ENCODE data around the gene BCLAF1. TPM values are rescaled to one million over a fixed set of nuclear protein-coding genes. Genes with fewer than 3 reads are reported as not detected.

The BCLAF1 gene, protein sequence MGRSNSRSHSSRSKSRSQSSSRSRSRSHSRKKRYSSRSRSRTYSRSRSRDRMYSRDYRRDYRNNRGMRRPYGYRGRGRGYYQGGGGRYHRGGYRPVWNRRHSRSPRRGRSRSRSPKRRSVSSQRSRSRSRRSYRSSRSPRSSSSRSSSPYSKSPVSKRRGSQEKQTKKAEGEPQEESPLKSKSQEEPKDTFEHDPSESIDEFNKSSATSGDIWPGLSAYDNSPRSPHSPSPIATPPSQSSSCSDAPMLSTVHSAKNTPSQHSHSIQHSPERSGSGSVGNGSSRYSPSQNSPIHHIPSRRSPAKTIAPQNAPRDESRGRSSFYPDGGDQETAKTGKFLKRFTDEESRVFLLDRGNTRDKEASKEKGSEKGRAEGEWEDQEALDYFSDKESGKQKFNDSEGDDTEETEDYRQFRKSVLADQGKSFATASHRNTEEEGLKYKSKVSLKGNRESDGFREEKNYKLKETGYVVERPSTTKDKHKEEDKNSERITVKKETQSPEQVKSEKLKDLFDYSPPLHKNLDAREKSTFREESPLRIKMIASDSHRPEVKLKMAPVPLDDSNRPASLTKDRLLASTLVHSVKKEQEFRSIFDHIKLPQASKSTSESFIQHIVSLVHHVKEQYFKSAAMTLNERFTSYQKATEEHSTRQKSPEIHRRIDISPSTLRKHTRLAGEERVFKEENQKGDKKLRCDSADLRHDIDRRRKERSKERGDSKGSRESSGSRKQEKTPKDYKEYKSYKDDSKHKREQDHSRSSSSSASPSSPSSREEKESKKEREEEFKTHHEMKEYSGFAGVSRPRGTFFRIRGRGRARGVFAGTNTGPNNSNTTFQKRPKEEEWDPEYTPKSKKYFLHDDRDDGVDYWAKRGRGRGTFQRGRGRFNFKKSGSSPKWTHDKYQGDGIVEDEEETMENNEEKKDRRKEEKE
- total RNA-seq (2014; rRNA removed; shearing (Covaris generic)), result 75.3 and 83.0 TPM in 2 replicates

DNA sequence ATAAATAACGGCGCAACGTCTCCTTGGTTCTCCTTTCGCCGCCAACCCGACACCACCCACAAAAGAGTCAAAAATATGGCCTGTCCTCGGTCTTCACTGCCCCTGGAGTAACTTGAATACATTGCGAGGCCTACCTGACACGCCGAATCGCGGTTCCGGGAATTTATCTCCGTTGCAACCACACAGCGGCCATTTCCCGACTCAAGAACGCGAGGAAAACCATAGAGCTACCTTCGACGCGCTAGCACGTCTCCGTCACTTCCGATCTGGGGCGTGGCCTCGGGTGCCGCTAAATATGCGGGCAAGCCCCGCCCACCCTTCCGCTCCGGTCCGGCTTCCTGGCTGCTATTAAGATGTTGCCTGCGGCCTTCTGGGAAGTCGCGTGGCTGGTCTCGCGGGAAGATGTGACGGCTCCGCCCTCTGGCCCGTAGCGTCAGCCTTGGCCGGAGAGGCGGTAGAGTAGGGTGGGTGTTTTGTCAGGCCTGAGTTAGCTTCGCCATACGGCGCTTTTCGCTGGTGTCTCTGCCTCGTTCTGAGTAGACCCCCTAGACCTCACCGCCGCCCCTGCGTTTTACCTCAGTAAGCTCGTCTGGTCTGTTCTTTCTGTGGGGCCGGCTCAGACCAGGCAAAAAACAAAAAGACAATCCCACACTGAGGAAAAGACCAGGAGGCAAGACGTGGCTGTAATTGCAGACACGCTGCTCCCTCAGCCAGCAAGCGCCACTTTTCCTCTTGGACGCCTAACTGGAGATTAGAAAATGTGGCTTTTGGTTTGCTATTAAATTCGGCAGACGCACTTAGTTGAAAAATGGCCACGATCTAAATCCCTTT is at the start of gene BCLAF1:
Gene BCLAF1 (minus strand): TSS at position 268 of the 831 bp plus-strand sequence. CDS start 9,980 bp downstream, outside the sequence.
- DNase-seq (ENCODE audit: low read depth), result peak; percentile 98

DNA sequence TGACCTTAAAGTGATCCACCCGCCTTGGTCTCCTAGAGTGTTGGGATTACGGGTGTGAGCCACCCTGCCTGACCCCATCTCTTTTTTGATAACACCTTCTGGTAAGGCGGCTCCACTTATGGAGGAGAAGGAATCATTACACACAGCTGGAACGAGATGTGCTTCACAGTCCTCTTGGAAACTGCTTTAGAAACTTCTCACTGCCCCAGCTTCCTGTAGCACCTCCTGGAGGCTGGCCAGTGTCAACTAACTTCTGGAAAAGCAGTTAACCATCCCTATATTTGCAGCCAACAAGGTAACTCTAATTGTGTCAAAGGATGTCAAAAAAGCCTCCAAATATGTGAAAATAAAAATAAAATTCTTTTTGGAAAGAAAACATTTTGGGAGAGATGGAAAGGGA is 48.8 kb upstream of the BCLAF1 start:
- no peak for DNase-seq (ENCODE audit: low read depth)

DNA sequence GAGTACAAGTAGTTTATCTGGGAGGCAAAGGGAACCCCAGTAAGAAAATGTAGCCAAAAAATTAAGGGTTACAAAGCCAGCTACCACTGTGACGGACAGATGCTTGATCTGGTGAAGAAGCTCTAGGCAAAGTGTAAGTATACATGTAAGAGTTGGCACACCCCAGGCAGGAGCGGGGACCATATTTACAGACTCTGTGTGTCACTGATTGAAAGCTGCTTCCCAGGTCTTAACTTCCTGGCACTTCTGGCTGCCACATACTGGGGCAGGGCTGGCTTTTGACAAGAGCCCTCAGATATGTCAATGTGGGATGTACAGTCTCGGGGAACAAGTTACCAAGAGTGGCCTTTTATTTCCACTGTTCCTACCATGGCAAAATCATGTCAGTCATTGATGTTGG is 48.0 kb upstream of the BCLAF1 start:
- DNase-seq (ENCODE audit: low read depth), result no peak

DNA sequence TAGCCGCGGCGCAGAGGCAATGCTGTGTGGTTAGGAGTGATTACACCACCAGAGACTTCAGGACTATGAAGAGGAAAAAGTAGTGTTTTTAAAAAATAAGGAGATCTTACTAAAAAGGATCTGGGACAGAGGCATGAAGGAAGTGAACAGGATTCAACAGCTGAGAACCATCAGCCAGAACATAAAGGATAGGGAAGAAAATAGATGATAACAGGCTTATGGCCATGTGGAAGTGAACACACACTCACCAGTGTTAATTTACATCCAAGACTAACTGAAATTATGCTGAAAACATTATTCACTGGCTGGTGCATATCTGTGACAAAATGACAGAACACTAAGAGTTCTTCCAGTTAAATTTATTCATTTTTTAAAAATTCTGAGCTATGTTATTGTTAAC is 47.5 kb upstream of the BCLAF1 start:
- DNase-seq (ENCODE audit: low read depth), result no peak

DNA sequence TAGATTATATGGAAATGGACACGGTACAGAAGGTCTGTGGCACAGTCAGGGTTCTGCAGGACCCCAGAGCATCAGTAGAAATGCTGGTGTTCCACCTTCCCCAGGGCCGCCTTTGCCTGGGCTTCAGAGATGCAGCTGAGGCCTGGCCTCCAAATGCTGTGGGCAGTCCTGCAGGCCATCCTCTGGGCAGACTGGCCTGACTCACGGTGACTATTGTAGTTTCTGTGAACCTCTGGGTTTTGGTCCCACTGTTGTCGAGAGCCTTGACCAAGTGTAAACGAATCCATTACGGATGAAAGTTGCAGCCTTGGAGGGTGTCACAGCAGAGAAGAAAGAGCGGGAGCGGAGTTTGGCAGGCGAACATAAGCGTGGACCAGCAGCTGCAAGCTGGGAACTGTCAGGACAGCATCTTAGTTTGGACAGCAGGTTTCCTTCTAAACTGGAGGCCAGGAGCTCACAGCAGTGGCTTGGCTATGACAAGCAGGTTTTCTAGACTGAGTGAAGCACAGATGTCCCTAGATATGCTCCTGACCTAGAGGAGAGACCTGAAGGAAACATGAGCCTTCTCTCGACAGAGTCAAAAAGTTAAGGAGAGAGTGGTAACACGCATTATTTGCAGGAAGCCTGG is 46.2 kb upstream of the BCLAF1 start:
- DNase-seq (ENCODE audit: low read depth), result no peak

DNA sequence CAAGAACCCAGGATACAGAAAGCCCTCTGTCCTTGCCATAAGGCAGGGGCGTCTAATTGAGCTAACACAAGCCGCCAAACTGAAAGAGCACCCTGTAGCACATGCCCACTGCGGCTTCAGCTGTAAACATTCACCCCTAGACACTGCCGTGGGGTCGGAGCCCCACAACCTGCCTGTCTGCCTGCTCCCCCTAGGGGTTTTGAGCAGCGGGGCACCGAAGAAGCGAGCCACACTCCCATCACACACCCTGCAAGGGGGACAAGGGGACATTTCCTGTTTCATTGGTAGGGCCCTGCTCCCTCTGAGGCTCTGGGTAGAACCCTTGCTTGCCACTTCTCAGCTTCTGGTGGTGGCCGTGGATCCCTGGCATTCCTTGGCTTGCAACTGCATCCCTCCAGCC is 45.2 kb upstream of the BCLAF1 start:
- DNase-seq (ENCODE audit: low read depth), result no peak

DNA sequence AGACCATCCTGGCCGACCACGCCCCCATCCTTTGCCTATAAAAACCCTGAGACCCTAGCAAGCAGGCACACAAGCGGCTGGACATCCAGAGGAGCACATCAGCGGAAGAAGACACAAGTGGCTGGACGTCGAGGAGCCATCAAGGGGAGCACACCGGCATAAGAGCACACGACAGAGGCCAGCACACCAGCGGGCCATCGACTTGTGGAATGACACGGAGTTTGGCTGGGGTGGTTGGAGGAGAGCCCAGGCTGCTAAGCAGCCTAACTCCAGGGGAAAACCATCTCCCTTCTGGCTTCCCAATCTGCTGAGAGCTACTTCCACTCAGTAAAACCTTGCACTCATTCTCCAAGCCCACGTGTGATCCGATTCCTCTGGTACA is 44.8 kb upstream of the BCLAF1 start:
- DNase-seq (ENCODE audit: low read depth), result no peak

DNA sequence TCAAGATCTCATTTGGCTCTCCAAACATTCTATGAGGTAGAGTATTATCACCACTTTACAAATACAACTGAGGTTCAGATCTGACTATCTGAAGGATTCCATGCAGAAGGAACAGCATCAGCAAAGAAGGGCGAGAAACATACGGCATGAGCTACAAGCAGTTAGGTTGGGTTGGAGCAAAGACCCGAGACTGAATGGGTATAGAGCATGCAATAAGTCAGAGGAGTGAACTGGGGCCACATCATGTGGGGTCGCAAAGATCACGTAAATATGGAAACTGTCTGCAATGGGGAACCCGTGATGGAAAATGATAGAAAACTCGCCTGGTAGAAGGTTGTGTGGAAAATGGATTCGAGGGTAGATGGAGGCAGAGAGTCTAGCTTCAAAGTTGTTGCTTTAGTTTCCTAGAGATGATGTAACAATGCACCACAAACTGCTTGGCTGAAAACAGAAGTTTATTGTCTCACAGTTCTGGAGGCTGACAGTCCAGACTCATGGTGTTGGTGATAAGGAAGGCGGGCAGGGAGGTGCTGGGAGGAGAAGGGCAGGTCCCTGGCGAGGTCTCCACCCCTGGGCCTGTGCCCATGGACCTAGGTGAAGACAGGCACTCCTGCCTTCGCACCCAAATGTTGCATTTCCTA is 44.3 kb upstream of the BCLAF1 start:
- no peak for DNase-seq (ENCODE audit: low read depth)

DNA sequence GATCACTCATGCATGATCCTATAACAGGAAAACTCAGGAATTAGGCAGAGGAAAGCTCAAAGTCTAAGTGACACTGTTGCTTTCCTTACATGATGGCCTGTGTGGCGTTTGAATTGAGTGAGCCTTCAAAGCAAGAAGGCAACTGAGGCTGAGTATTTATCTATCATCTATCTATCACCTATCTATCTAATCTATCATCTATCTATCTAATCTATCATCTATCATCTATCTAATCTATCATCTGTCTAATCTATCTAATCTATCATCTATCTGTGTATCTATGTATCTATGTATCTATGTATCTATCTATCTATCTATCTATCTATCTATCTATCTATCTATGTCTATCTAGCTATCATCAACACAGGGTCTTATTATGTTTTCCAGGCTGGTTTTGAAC is 41.8 kb upstream of the BCLAF1 start:
- DNase-seq (ENCODE audit: low read depth), result no peak

DNA sequence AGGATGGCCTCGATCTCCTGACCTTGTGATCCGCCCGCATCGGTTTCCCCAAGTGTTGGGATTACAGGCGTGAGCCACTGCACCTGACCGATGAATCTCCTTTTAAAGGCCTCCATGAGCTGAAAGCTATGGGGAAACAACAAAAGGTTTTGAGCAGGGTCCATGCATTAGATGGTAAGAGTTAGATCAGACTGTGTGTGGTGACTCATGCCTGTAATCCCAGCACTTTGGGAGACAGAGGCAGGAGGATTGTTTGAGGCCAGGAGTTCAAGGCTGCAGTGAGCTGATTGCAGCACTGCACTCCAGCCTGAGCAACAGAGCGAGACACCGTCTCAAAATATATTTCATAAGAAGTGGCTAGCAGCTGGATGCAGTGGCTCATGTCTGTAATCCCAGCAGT is 41.0 kb upstream of the BCLAF1 start:
- DNase-seq (ENCODE audit: low read depth), result no peak

DNA sequence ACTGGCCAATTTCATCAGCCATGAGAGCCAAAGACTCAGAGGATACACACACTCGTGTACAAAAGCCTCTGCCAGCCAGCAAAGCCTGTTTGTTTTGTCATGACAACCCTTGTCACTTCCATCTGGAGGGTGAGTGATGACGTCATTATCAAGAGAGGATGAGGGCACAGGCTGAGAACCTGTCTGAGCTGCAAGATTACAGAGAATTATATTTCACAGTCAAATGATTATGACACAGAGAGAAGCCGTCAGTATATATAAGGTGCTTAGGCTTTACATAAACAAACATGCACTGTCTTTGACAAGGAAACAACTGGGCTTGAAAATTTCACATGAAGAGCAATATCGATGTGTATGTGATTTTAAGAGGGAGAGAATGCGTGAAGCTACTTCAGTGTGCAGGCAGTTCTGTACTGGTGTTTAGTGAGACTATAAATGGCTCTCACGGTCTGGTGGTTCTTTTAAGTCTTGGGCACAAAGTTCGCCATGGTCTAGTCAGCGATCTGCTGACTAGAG is 36.5 kb upstream of the BCLAF1 start:
- peak; percentile 15 for DNase-seq (ENCODE audit: low read depth)

DNA sequence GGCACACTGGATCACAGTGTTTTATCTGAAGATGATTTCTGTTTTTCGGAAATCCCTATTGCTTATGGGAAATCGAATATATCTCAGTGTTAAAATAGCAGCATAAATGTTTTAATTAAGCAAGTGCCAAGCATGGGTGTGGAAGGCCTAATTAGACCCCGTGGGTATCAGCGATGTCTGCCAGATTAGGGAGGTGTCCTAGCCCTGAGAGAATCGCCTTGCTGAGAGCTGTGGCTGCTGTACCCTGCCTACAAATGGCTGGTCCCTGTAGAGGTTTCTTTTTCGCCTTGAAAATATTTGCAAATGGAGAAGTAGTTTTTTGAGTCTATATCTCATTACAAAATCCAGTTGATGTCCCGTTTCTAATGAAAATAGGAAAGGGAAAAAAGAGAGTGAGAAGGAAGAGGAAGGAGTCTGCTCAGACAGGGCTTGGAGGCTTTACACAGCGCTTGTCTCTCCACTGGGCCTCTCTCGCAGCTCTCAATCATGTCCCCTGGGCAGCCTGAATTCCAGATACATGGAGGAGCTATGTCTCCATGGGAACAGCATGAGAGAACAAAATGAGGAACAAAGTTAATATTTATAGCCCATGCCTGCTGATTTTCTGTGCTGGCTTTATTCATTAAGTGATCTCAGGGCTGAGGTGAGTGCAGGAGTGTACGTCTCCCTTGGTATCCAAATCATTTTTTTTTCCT is 35.2 kb upstream of the BCLAF1 start:
- DNase-seq (ENCODE audit: low read depth), result no peak

DNA sequence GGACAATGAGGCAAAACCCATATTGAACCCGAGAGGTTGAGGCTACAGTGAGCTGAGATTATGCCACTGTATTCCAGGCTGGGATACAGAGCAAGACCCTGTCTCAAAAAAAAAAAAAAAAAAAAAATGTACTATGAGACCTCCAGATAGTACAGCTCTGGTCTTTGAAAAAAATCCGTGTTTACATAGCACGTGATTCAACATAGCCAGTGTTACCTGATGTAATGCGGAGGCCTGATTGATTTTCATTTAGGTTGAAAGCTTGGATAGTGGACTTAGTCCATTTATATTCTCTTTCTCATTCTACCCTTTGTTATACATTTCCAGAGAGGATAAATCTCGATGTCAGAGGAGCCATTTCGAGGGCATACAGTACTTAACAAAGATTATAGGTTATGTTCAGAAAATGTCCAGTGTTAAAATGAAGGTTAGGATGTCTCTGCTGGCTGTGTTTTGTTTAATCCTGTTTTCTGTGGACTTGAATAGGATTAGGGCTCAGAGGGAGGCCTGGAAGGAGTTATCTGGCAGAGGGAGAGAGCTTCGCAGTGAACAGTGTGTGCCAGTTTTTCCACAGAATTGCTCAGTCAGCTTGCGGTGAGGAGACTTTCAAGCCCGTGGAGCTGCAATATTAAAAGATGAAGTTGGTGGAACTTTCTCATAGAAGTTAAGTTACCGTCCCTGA is 33.9 kb upstream of the BCLAF1 start:
- DNase-seq (ENCODE audit: low read depth), result no peak

DNA sequence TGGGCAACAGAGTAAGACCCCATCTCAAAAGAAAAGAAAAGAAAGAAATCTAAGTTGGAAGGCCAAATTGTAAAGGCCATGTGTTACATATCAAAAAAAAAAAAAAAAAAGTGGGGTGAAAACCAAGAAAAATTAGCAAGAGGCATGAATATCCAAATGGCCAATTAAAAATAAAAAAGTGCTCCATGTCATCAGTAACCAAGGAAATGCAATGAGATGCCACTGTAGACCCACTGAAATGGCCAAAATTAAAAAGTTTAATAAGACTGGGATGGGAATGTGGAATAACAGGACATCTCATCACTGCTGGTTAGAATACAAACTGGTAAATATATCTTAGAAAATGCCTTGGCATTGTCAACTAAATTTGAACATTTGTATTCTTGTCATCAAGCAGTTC is 30.1 kb upstream of the BCLAF1 start:
- no peak for DNase-seq (ENCODE audit: low read depth)

DNA sequence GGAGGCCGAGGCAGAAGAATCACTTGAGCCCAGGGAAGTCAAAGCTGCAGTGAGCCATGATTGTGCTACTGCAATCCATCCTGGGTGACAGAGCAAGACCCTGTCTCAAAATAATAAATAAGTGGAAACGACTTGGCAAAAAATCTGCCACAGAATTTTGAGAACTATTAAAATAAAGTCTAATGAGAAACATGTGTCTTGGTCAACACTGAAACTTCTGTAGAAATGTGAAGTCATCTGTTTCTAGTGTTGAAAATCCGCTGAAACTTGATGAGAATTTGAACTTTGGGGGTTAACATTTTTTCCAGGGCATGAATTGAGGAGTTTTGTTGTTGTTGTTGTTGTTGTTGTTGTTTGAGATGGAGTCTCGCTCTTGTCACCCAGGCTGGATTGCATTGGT is 29.0 kb upstream of the BCLAF1 start:
- DNase-seq (ENCODE audit: low read depth), result no peak

DNA sequence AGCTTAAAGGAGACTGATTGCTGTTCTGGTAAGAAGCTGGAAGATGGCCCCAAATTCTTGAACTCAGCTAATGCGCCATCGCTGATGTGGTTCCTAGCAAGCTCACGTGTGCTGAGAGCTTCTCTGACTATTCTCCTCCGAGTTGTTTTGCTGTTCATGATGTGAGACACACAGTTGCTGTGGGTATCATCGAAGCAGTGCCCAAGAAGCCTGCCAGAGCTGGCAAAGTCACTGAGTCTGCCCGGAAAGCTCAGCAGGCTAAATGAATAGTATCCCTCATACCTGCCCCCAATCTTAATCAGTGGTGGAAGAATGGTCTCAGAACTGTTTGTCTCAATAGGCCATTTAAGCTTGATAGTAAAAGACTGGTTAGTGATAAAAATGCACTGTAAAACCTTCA is 28.3 kb upstream of the BCLAF1 start:
- no peak for DNase-seq (ENCODE audit: low read depth)

DNA sequence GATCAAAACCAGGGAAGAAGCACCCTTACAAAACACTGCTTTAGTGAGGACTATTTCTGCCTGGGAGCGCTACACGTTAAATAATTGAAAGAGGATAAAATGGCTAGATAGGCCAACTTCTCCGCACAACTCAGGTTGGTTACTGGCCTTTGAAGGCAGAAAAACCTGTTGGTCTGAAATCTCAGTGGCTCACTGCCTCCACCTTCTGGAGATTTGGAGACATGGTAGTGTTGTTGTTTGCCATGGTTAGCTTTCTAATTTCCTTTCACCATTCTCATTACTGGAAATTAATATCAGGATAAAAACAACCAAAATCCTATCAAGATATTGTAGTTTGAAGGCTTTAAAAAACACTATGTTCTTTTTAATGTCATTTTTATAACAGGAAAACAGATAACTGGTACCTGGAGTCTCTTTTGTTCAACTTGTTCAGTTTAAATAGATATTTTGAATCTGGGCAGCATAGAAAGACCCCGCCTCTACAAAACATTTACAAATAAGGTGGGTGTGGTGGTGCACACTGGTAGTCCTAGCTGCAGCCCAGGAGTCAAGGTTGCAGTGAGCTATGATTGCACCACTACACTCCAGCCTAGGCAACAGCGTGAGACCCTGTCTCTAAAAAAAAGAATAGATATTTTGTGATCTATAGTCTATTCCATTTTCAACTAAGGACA is 27.5 kb upstream of the BCLAF1 start:
- peak; percentile 63 for DNase-seq (ENCODE audit: low read depth)

DNA sequence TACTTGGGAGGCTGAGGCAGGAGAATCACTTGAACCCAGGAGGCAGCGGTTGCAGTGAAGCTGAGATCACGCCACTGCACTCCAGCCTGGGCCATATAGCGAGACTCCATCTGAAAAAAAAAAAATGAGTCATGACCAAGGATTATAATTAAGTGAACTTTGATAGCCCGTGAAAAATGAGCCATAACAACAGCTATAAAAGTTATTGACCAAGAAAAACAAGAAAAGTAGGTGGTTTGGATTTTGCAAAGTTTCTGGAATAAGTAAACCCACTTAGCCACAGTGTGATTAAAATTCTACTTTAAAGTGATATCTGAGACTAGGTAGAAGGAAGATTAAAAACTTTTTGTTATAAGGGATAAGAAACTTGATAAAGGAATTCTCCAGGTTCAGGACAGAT is 25.9 kb upstream of the BCLAF1 start:
- DNase-seq (ENCODE audit: low read depth), result no peak

DNA sequence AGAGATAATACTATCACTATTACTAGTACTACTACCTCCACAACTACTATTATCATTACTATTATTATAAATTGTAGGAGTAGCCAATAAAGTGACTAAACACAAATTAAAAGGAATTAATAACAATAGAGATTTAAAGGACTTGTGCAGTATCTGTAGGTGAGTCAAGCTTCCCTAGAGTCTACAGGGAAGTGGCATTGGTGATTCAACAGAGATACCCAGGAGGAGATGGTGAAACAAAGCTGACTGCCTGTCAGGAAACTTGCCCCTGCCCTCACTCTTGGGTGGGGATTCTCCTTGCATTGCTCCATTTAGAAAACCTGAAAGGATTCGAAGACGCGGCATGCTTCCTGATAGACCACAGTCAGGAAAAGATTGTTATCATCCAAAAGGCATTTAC is 23.3 kb upstream of the BCLAF1 start:
- DNase-seq (ENCODE audit: low read depth), result no peak
